Nephron (organoid): ENCODE measurements around the gene MGAT4A.

ENCODE experiments used
- H3K27ac Mint-ChIP-seq, 3 experiments: 2 replicates each; pipeline ENCODE4 v1.8.0; 2020; ENCODE audit warnings: mixed read lengths in 3 of 3, mild to moderate bottlenecking in 2 of 3, moderate library complexity in 1 of 3
- H3K27me3 Mint-ChIP-seq: 2 replicates; pipeline ENCODE4 v1.8.0; 2021; ENCODE audit warnings: low read depth, mild to moderate bottlenecking, moderate library complexity, mixed read lengths
- H3K36me3 Mint-ChIP-seq: 2 replicates; pipeline ENCODE4 v1.8.0; 2020; ENCODE audit warnings: low read depth, mixed read lengths
- H3K4me1 Mint-ChIP-seq: 2 replicates; pipeline ENCODE4 v1.8.0; 2020; ENCODE audit warnings: mixed read lengths
- H3K4me3 Mint-ChIP-seq, 3 experiments: 2 replicates each; pipeline ENCODE4 v1.8.0; 2020; ENCODE audit warnings: mild to moderate bottlenecking in 3 of 3, mixed read lengths in 3 of 3, moderate library complexity in 2 of 3
- H3K9me3 Mint-ChIP-seq: 2 replicates; pipeline ENCODE4 v1.8.0; 2020; ENCODE audit warnings: mixed read lengths
- TF ChIP-seq, protein P1 (sequence below), 3 experiments: fragments of 200-600 bp; sonication (generic); IDR thresholded peaks; one replicate each; pipeline ENCODE4 v1.5.0; 2021; ENCODE audit warnings: antibody characterized with exemption in 3 of 3; ENCODE audit not compliant: unreplicated experiment in 3 of 3

Gene MGAT4A

DNA sequence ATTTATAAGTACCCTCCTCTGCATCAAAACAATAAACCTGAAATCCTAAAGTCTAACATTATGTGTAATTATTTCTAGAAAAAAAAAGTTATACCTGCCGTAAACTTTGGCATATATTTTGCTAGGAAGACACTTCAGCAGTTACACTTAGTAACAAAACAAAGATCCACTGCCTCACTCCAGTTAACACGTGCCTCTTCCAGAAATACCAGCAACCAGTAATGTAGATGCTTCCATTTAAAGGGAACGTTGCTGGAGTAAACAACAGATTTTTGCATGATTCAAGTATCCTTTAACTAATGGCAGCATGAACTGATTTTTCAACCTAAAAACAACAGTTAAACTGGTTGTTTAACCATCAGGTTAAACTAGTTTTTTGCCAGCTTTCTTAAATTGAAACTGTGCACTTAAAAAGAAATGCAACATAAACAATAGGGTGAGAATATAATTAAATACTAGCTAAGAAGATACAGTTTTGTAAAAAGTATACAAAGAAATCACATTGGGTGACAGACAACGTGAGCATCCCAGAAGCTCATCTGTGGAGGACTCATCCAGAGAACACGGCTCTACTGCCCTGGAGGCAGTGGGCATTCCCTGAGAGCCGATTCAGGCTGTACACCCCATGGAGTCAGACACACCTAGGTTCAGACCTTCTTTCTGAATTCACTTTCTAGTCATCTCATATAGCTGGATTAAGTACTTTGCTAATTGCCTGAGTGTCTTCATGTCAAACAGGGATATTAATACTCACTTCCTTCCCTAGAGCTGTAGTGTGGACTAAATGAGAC lies 22.3 kb downstream of the MGAT4A start:
- TF ChIP-seq, protein P1, sequence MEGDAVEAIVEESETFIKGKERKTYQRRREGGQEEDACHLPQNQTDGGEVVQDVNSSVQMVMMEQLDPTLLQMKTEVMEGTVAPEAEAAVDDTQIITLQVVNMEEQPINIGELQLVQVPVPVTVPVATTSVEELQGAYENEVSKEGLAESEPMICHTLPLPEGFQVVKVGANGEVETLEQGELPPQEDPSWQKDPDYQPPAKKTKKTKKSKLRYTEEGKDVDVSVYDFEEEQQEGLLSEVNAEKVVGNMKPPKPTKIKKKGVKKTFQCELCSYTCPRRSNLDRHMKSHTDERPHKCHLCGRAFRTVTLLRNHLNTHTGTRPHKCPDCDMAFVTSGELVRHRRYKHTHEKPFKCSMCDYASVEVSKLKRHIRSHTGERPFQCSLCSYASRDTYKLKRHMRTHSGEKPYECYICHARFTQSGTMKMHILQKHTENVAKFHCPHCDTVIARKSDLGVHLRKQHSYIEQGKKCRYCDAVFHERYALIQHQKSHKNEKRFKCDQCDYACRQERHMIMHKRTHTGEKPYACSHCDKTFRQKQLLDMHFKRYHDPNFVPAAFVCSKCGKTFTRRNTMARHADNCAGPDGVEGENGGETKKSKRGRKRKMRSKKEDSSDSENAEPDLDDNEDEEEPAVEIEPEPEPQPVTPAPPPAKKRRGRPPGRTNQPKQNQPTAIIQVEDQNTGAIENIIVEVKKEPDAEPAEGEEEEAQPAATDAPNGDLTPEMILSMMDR (IDR thresholded peaks at IDR 0.05; ENCODE audit: unreplicated experiment in 3 of 3), result no peak
- peaks cover 5% of the 10 kb centered on the region for H3K4me1 Mint-ChIP-seq
- H3K4me3 Mint-ChIP-seq, result no peak overlapping the region
- H3K27me3 Mint-ChIP-seq, result no peaks in the 10 kb centered on the region
- H3K9me3 Mint-ChIP-seq, result no peaks in the 10 kb centered on the region
- H3K27ac Mint-ChIP-seq, result no peak overlapping the region
- H3K36me3 Mint-ChIP-seq, result no peaks in the 10 kb centered on the region

- Mint-ChIP-seq H3K9me3 (no peaks in the 10 kb centered on the region), H3K27me3 (no peaks in the 10 kb centered on the region), H3K27ac (no peak overlapping the region), H3K36me3 (no peaks in the 10 kb centered on the region), H3K4me3 (no peak overlapping the region), H3K4me1 (peaks cover 17% of the 10 kb centered on the region)
- TF ChIP-seq, protein P1 (IDR thresholded peaks at IDR 0.05; ENCODE audit: unreplicated experiment in 3 of 3), result no peak
These were observed 24.3 kb downstream of the MGAT4A start for GRCh38 chr2:98706591-98706990.

DNA sequence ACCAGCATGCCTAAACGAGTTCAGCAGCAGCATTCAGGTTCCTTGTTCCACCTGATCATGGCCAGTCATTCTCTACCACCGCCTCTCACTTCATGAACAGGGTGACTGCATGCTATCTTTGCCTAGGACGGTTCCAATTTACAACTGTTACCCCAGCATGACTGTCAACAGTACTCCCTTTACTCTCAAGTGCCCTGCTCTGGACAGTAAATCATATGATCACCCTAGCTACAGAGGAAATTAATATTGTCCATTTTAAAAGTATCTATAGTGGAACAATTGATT lies 25.7 kb downstream of the MGAT4A start:
- TF ChIP-seq, protein P1 (IDR thresholded peaks at IDR 0.05; ENCODE audit: unreplicated experiment in 3 of 3), result no peak
- peaks cover 24% of the 10 kb centered on the region for H3K4me1 Mint-ChIP-seq
- H3K27ac Mint-ChIP-seq, result no peak overlapping the region
- H3K36me3 Mint-ChIP-seq, result no peaks in the 10 kb centered on the region
- H3K9me3 Mint-ChIP-seq, result no peaks in the 10 kb centered on the region
- H3K4me3 Mint-ChIP-seq, result no peak overlapping the region
- no peaks in the 10 kb centered on the region for H3K27me3 Mint-ChIP-seq

DNA sequence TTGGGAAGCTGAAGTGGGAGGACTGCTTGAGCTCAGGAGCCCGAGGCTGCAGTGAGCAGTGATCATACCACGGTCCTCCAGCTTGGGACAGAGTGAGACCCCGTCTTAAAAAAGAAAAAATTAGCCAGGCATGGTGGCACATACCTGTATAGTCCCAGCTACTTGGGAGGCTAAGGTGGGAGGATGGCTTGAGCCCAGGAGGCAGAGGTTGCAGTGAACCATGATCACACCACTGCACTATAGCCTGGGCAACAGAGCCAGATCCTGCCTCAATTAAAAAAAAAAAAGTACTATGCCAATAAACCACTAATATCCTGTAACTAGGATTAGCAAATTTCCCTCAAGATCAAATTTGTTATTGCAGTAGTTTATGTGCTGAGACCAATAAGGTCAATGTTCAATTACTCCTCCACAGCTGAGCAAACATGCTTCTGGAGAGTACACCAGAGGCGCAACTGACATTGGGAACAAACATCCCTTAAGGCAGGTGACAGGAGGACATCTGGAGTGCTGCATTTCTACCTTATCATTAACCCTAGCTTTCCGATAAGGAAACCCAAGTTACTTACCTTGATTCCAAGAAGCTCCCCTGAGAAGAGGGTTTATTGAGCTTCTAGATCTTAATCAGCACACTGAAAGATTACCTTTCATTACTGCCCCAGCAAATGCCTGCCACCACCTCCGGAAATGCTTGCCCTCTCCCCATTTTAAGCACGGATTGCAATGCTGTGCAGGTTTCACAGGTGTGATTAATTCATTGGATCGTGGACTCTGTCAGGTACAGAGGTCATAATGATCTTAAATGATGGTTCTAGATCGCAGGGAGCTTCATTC lies 26.2 kb downstream of the MGAT4A start:
- no peak overlapping the region for H3K27ac Mint-ChIP-seq
- H3K36me3 Mint-ChIP-seq, result no peaks in the 10 kb centered on the region
- no peak overlapping the region for H3K4me3 Mint-ChIP-seq

DNA sequence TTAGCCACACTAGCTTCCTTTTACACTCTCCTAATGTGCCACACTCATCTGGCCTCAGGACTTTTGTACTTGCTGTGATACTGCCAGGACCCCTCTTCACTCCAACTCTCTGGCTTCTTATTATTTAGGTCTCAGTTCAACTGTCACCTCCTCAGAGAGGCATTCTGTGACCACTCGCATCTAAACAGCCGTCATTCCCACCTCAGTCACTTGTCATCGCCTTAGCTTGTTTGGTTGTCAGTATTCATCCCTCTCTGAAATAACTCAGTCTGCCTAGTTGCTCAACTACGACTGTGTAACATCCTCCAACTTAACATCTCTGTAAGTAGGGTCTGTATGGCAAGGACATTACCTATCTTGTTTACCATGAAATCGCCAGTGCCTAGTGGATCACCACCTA lies 27.2 kb downstream of the MGAT4A start:
- TF ChIP-seq, protein P1 (IDR thresholded peaks at IDR 0.05; ENCODE audit: unreplicated experiment in 3 of 3), result no peak
- peaks cover 24% of the 10 kb centered on the region for H3K4me1 Mint-ChIP-seq
- H3K9me3 Mint-ChIP-seq, result no peaks in the 10 kb centered on the region
- H3K4me3 Mint-ChIP-seq, result no peak overlapping the region
- H3K36me3 Mint-ChIP-seq, result no peaks in the 10 kb centered on the region
- peak overlapping the region; percentile 18 to 90 (median 89) for H3K27ac Mint-ChIP-seq
- no peaks in the 10 kb centered on the region for H3K27me3 Mint-ChIP-seq

More for the DNA sequence above, 26.2 kb downstream of the MGAT4A start:
- TF ChIP-seq, protein P1 (IDR thresholded peaks at IDR 0.05; ENCODE audit: unreplicated experiment in 3 of 3), result no peak
- Mint-ChIP-seq H3K4me1 (peaks cover 24% of the 10 kb centered on the region), H3K27me3 (no peaks in the 10 kb centered on the region), H3K9me3 (no peaks in the 10 kb centered on the region)
